ENCODE measurements around the gene TOP1. TPM values are rescaled to one million over a fixed set of nuclear protein-coding genes. Genes with fewer than 3 reads are reported as not detected.

Gene TOP1
- total and polyA plus RNA-seq, 9 of the 15 experiments (the other 6 are each of a cell fraction or from before 2014, with no cell fraction given) = 26.4 to 127 (median 39.6) TPM

DNA sequence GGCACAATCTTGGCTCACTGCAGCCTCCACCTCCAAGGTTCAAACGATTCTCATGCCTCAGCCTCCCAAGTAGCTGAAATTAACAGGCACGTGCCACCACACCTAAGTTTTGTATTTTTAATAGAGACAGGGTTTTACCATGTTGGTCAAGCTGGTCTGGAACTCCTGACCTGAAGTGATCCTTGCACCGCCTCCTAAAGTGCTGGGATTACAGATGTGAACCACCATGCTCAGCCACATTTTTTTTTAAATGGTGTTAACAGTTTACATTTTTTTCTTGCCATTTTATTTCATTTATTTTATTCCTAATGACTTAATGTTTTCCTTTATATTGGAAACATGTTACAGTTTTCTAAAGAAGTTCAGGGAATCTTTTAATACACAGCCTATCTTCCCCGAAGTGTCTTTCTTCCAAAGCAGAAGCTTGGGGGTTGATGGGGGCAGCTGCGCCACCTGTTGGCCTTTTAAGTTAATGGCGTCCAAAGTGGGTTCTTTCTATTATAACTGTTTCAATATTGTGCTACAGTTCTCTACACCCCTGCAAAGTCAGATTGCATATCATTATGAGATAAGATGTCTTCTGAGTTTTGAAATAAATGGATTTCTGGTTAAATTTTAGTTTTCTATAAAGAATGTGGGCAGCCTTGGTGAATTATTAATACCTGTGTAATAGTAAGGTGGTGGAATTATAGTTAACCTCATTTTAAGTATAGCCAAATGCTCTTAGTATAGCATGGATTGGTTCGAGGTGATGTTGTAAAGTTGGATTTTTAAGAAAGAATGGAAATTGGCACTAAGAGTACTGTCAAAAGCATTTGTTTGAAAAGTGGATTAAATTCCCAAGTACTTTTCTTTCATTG lies 66.7 kb downstream of the TOP1 start (continued):
- TF ChIP-seq, protein P1, sequence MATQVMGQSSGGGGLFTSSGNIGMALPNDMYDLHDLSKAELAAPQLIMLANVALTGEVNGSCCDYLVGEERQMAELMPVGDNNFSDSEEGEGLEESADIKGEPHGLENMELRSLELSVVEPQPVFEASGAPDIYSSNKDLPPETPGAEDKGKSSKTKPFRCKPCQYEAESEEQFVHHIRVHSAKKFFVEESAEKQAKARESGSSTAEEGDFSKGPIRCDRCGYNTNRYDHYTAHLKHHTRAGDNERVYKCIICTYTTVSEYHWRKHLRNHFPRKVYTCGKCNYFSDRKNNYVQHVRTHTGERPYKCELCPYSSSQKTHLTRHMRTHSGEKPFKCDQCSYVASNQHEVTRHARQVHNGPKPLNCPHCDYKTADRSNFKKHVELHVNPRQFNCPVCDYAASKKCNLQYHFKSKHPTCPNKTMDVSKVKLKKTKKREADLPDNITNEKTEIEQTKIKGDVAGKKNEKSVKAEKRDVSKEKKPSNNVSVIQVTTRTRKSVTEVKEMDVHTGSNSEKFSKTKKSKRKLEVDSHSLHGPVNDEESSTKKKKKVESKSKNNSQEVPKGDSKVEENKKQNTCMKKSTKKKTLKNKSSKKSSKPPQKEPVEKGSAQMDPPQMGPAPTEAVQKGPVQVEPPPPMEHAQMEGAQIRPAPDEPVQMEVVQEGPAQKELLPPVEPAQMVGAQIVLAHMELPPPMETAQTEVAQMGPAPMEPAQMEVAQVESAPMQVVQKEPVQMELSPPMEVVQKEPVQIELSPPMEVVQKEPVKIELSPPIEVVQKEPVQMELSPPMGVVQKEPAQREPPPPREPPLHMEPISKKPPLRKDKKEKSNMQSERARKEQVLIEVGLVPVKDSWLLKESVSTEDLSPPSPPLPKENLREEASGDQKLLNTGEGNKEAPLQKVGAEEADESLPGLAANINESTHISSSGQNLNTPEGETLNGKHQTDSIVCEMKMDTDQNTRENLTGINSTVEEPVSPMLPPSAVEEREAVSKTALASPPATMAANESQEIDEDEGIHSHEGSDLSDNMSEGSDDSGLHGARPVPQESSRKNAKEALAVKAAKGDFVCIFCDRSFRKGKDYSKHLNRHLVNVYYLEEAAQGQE (IDR thresholded peaks at IDR 0.05; ENCODE audit: borderline replicate concordance) = peak; percentile 86; the same call in 1 of the 2 replicates
- TF ChIP-seq, protein P1 (CRISPR knock-in tag; IDR thresholded peaks at IDR 0.05; ENCODE audit: low read depth) = no peak
- TF ChIP-seq, protein P2, sequence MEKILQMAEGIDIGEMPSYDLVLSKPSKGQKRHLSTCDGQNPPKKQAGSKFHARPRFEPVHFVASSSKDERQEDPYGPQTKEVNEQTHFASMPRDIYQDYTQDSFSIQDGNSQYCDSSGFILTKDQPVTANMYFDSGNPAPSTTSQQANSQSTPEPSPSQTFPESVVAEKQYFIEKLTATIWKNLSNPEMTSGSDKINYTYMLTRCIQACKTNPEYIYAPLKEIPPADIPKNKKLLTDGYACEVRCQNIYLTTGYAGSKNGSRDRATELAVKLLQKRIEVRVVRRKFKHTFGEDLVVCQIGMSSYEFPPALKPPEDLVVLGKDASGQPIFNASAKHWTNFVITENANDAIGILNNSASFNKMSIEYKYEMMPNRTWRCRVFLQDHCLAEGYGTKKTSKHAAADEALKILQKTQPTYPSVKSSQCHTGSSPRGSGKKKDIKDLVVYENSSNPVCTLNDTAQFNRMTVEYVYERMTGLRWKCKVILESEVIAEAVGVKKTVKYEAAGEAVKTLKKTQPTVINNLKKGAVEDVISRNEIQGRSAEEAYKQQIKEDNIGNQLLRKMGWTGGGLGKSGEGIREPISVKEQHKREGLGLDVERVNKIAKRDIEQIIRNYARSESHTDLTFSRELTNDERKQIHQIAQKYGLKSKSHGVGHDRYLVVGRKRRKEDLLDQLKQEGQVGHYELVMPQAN (IDR thresholded peaks at IDR 0.05; ENCODE audit: borderline replicate concordance) = no peak
- TF ChIP-seq POLR2H (tag; IDR thresholded peaks at IDR 0.05; ENCODE audit: low read depth) = 0 out of 2 replicates have a peak, but pooled peaks have one; percentile 23
- TF ChIP-seq, protein P3, sequence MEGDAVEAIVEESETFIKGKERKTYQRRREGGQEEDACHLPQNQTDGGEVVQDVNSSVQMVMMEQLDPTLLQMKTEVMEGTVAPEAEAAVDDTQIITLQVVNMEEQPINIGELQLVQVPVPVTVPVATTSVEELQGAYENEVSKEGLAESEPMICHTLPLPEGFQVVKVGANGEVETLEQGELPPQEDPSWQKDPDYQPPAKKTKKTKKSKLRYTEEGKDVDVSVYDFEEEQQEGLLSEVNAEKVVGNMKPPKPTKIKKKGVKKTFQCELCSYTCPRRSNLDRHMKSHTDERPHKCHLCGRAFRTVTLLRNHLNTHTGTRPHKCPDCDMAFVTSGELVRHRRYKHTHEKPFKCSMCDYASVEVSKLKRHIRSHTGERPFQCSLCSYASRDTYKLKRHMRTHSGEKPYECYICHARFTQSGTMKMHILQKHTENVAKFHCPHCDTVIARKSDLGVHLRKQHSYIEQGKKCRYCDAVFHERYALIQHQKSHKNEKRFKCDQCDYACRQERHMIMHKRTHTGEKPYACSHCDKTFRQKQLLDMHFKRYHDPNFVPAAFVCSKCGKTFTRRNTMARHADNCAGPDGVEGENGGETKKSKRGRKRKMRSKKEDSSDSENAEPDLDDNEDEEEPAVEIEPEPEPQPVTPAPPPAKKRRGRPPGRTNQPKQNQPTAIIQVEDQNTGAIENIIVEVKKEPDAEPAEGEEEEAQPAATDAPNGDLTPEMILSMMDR (IDR thresholded peaks at IDR 0.05 in 2 of 3, conservative IDR thresholded peaks at IDR 0.05 in 1 of 3; ENCODE audit: insufficient read depth in 2 of 3, low read depth in 1 of 3, low read length in 3 of 3) = peak; percentile 84 to 91 (median 84)
- TF ChIP-seq RAD21 (CRISPR knock-in tag; conservative IDR thresholded peaks at IDR 0.05 in 1 of 2, IDR thresholded peaks at IDR 0.05 in 1 of 2) = peak; percentile 88 to 90
- TF ChIP-seq, protein P4, sequence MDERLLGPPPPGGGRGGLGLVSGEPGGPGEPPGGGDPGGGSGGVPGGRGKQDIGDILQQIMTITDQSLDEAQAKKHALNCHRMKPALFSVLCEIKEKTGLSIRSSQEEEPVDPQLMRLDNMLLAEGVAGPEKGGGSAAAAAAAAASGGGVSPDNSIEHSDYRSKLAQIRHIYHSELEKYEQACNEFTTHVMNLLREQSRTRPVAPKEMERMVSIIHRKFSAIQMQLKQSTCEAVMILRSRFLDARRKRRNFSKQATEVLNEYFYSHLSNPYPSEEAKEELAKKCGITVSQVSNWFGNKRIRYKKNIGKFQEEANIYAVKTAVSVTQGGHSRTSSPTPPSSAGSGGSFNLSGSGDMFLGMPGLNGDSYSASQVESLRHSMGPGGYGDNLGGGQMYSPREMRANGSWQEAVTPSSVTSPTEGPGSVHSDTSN (CRISPR knock-in tag; IDR thresholded peaks at IDR 0.05; ENCODE audit: low read depth) = no peak
- TF ChIP-seq, protein P4 (tag; conservative IDR thresholded peaks at IDR 0.05; ENCODE audit: low read depth) = no peak
- TF ChIP-seq ATF7 (IDR thresholded peaks at IDR 0.05) = peak; percentile 31; the same call in 1 of the 2 replicates
